ENCODE measurements around the gene SFT2D2.

DNA sequence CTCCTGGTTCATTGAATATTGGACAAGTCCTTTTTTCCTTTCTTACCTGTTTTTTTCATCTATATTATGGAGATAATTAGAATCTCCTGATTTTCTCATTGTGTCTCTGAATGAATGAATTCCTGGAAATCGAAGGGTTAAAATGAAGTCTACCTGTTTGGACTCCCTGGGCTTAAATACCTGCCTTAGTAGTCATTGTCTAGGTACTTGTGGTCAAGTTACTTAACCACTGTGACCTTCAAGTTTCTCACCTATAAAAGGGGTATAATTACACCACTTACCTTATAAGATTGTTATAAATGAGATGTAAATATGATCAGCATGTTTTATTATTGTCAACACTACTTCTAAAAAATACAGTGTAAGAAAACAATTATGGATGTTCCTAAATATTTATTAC is 45.8 kb downstream of the SFT2D2 start:
- TF ChIP-seq, protein P1, sequence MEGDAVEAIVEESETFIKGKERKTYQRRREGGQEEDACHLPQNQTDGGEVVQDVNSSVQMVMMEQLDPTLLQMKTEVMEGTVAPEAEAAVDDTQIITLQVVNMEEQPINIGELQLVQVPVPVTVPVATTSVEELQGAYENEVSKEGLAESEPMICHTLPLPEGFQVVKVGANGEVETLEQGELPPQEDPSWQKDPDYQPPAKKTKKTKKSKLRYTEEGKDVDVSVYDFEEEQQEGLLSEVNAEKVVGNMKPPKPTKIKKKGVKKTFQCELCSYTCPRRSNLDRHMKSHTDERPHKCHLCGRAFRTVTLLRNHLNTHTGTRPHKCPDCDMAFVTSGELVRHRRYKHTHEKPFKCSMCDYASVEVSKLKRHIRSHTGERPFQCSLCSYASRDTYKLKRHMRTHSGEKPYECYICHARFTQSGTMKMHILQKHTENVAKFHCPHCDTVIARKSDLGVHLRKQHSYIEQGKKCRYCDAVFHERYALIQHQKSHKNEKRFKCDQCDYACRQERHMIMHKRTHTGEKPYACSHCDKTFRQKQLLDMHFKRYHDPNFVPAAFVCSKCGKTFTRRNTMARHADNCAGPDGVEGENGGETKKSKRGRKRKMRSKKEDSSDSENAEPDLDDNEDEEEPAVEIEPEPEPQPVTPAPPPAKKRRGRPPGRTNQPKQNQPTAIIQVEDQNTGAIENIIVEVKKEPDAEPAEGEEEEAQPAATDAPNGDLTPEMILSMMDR (IDR thresholded peaks at IDR 0.05) = no peak
- no peak for TF ChIP-seq POLR2A (IDR thresholded peaks at IDR 0.05)
